ENCODE results near the gene SNAP23. TPM values are rescaled to one million over a fixed set of nuclear protein-coding genes. Genes with fewer than 3 reads are reported as not detected.

The SNAP23 gene
- total RNA-seq, 3 donors from 2014 or later: 65.3 to 97.9 (median 90.3) TPM

- no peaks in the 10 kb centered on the region for H3K36me3 ChIP-seq (ENCODE audit: low read depth)
- H3K4me1 ChIP-seq (ENCODE audit: low read depth): no peaks in the 10 kb centered on the region
- peak; percentile 56 for ATAC-seq
These were observed 29.7 kb upstream of the SNAP23 start for GRCh38 chr15:42465520-42466259.

GRCh38 chr15:42471002-42471401, 24.4 kb upstream of the SNAP23 start:
- H3K4me1 ChIP-seq (ENCODE audit: low read depth): peaks cover 3% of the 10 kb centered on the region
- no peaks in the 10 kb centered on the region for H3K36me3 ChIP-seq (ENCODE audit: low read depth)
- DNase-seq (no peak), ATAC-seq (no peak)
- no peak overlapping the region for H3K4me3 ChIP-seq
- TF ChIP-seq, protein P1, sequence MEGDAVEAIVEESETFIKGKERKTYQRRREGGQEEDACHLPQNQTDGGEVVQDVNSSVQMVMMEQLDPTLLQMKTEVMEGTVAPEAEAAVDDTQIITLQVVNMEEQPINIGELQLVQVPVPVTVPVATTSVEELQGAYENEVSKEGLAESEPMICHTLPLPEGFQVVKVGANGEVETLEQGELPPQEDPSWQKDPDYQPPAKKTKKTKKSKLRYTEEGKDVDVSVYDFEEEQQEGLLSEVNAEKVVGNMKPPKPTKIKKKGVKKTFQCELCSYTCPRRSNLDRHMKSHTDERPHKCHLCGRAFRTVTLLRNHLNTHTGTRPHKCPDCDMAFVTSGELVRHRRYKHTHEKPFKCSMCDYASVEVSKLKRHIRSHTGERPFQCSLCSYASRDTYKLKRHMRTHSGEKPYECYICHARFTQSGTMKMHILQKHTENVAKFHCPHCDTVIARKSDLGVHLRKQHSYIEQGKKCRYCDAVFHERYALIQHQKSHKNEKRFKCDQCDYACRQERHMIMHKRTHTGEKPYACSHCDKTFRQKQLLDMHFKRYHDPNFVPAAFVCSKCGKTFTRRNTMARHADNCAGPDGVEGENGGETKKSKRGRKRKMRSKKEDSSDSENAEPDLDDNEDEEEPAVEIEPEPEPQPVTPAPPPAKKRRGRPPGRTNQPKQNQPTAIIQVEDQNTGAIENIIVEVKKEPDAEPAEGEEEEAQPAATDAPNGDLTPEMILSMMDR (IDR thresholded peaks at IDR 0.05): no peak
- no peaks in the 10 kb centered on the region for H3K9me3 ChIP-seq
- intact Hi-C loops (cut with DNase I, micrococcal nuclease): no loop called here

More at GRCh38 chr15:42465520-42466259, 29.7 kb upstream of the SNAP23 start:
- Histone ChIP-seq H3K4me3 (no peak overlapping the region), H3K9me3 (no peaks in the 10 kb centered on the region)
- DNase-seq: no peak
- TF ChIP-seq, protein P1 (IDR thresholded peaks at IDR 0.05): no peak
- intact Hi-C loops (cut with DNase I, micrococcal nuclease): no loop called here

DNA sequence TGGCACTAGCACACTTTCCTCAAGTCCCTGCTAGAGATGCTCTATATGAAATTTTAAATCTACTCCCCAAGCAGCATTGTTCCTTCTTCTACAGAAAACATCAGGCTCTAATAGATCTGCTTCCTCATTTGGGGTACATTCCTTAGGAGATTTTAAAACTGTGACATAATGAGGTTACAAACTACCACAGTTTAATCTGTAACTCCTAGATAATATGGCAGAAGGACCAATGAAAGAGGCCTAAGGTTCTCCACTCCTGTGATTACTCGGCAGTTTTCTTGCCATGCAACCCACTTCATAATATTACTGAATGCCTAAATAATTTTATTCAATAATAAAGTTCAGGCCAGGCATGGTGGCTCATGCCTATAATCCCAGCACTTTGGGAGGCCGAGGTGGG, 20.6 kb upstream of the SNAP23 start:
- no peak overlapping the region for H3K4me3 ChIP-seq
- intact Hi-C loops (cut with DNase I, micrococcal nuclease): no loop called here
- H3K36me3 ChIP-seq (ENCODE audit: low read depth): no peaks in the 10 kb centered on the region
- DNase-seq (no peak), ATAC-seq (no peak)
- peaks cover 3% of the 10 kb centered on the region for H3K4me1 ChIP-seq (ENCODE audit: low read depth)
- H3K9me3 ChIP-seq: no peaks in the 10 kb centered on the region
- TF ChIP-seq, protein P1 (IDR thresholded peaks at IDR 0.05): no peak

GRCh38 chr15:42482701-42483100, 12.7 kb upstream of the SNAP23 start:
- DNase-seq: no peak
- no peak overlapping the region for H3K4me3 ChIP-seq
- TF ChIP-seq, protein P1 (IDR thresholded peaks at IDR 0.05): no peak
- no peaks in the 10 kb centered on the region for H3K4me1 ChIP-seq (ENCODE audit: low read depth)
- no peaks in the 10 kb centered on the region for H3K36me3 ChIP-seq (ENCODE audit: low read depth)
- no peaks in the 10 kb centered on the region for H3K9me3 ChIP-seq
- ATAC-seq: no peak
- intact Hi-C loops (cut with DNase I, micrococcal nuclease): no loop called here

DNA sequence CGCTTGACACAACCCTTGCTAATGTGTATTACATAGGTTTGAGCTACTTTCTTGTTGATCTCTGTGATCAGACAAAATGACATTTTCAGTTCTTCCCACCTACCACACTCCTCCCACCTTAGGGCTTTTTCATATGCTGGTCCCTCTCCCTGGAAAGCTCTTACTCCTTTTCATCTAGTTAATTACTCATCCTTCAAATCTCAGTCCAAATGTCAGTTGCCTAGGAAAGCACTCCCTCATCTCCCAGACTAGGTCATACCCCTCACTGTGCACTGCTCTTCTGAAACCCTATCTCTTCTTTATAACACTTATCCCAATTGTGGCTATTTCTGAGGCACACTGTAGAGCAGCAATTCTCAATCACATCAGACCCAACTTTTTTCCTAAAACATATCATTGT, 11.8 kb upstream of the SNAP23 start:
- H3K9me3 ChIP-seq: no peaks in the 10 kb centered on the region
- intact Hi-C loops (cut with DNase I, micrococcal nuclease): no loop called here

More for the DNA sequence above, 11.8 kb upstream of the SNAP23 start:
- DNase-seq (no peak), ATAC-seq (no peak)
- Histone ChIP-seq H3K4me1 (ENCODE audit: low read depth) (no peaks in the 10 kb centered on the region), H3K4me3 (no peak overlapping the region), H3K36me3 (ENCODE audit: low read depth) (no peaks in the 10 kb centered on the region)
- TF ChIP-seq, protein P1 (IDR thresholded peaks at IDR 0.05): no peak
